ENCODE measurements around the gene EIF2B4. TPM values are rescaled to one million over a fixed set of nuclear protein-coding genes. Genes with fewer than 3 reads are reported as not detected.

Gene EIF2B4
- total and polyA plus RNA-seq, 2 of the 13 experiments (the other 11 are each of a cell fraction or from before 2014, with no cell fraction given), result 91.5 to 96.4 TPM

GRCh38 chr2:27322766-27323595, 47.2 kb downstream of the EIF2B4 start, which contains the start of gene MPV17:
MPV17 (minus strand) TSS chr2:27323097; CDS start chr2:27322517, 580 bp downstream.
- intact Hi-C loops (cut with micrococcal nuclease; ENCODE audit: unreplicated experiment), result no loop called here
- peak within 1 kb of the TSS; percentile 95 for H3K4me2 ChIP-seq (ENCODE audit: low read depth, low read length)
- H3K27ac ChIP-seq (ENCODE audit: extremely low read length, insufficient read depth, low read length), result peak within 1 kb of the TSS; percentile 91
- CTCF ChIA-PET (ENCODE audit: low intra/inter-chr PET ratio, low total read pairs), result no interaction called here
- H3K36me3 ChIP-seq (replicated peaks in 1 of 2; ENCODE audit: control insufficient read depth in 1 of 2, insufficient read depth in 2 of 2, low read length in 2 of 2), result peaks cover 7 to 22% of the 10 kb centered on the region in 2 experiments
- peak; percentile 82 for FAIRE-seq
- H3K9ac ChIP-seq (ENCODE audit: insufficient read depth, low read depth, low read length), result peak within 1 kb of the TSS; percentile 99
- H3K27me3 ChIP-seq (ENCODE audit: control insufficient read depth in 1 of 2, insufficient read depth in 2 of 2, low read length in 2 of 2), result peaks cover 0 to 4% of the 10 kb centered on the region in 2 experiments; a peak in 1 of 5 replicates
- peaks cover 25% of the 10 kb centered on the region for H3K79me2 ChIP-seq (ENCODE audit: insufficient read depth, low read length)
- H3K4me1 ChIP-seq (ENCODE audit: insufficient read depth, low read length), result peaks cover 33% of the 10 kb centered on the region
- H2AFZ ChIP-seq (ENCODE audit: low read length), result no peak within 1 kb of the TSS
- BruUV-seq (replicated peaks), result TSS peak; percentile 96
- in situ Hi-C loops (cut with HindIII; ENCODE audit: extremely low pct_ligation_motif_present, low pct_unique_long_range_greater_than_20kb), result loop anchor here (5.0 kb wide), 1 partner anchor 49 kb away; the partner anchor contains the start of genes EIF2B4 and SNX17
- WGBS (ENCODE audit: low lambda C conversion rate), result 1% methylated on average over 39 of the region's 39 CpGs
- H3K4me3 ChIP-seq (replicated peaks in 1 of 3; ENCODE audit: insufficient read depth in 1 of 3, low read depth in 2 of 3, low read length in 3 of 3), result peak within 1 kb of the TSS; percentile 82 to 86 (median 83)
- H3K9me3 ChIP-seq (ENCODE audit: low read length), result no peaks in the 10 kb centered on the region
- POLR2A ChIA-PET, result interaction anchor here (0.8 to 5.0 kb wide), 18 partner anchors 9 to 229 kb away, joined by 3 to 73 read pairs (median 6); partner anchors contain the start of genes EIF2B4, GTF3C2, NRBP1 and PPM1G
- H4K20me1 ChIP-seq (ENCODE audit: insufficient read depth, low read length), result no peaks in the 10 kb centered on the region
- ATAC-seq, result peak; percentile 85
- DNase-seq (ENCODE audit: low spot score), result peak; percentile 96
- TF ChIP-seq SUZ12 (IDR thresholded peaks at IDR 0.05; ENCODE audit: low read depth, low read length), result no peak
- TF ChIP-seq MLX (CRISPR knock-in tag; IDR thresholded peaks at IDR 0.05), result peak; percentile 87; the same call in 1 of the 2 replicates
- peak; percentile 41 for TF ChIP-seq CCAR2 (optimal IDR thresholded peaks at IDR 0.05; ENCODE audit: low read depth, low read length)
- TF ChIP-seq MXD3 (CRISPR knock-in tag; IDR thresholded peaks at IDR 0.05), result peak; percentile 94
- TF ChIP-seq FOXK1 (CRISPR knock-in tag; IDR thresholded peaks at IDR 0.05; ENCODE audit: borderline replicate concordance, low read depth), result peak; percentile 69
- no peak; the same call in 1 of the 2 replicates for TF ChIP-seq CBX5 (CRISPR knock-in tag; IDR thresholded peaks at IDR 0.05; ENCODE audit: borderline replicate concordance)
- peak; percentile 55; the same call in 1 of the 2 replicates for TF ChIP-seq ZNF263 (CRISPR knock-in tag; IDR thresholded peaks at IDR 0.05)
- TF ChIP-seq ETV6 (CRISPR knock-in tag; conservative IDR thresholded peaks at IDR 0.05), result no peak; the same call in 1 of the 2 replicates
- peak; percentile 75 for TF ChIP-seq U2AF1 (optimal IDR thresholded peaks at IDR 0.05; ENCODE audit: low read depth, low read length)
- TF ChIP-seq, protein P1, sequence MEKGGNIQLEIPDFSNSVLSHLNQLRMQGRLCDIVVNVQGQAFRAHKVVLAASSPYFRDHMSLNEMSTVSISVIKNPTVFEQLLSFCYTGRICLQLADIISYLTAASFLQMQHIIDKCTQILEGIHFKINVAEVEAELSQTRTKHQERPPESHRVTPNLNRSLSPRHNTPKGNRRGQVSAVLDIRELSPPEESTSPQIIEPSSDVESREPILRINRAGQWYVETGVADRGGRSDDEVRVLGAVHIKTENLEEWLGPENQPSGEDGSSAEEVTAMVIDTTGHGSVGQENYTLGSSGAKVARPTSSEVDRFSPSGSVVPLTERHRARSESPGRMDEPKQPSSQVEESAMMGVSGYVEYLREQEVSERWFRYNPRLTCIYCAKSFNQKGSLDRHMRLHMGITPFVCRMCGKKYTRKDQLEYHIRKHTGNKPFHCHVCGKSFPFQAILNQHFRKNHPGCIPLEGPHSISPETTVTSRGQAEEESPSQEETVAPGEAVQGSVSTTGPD (CRISPR knock-in tag; IDR thresholded peaks at IDR 0.05), result 0 out of 2 replicates have a peak, but pooled peaks have one; percentile 30
- TF ChIP-seq ZNF552 (CRISPR knock-in tag; IDR thresholded peaks at IDR 0.05; ENCODE audit: borderline replicate concordance), result no peak; the same call in 1 of the 2 replicates
- TF ChIP-seq ZNF724P (CRISPR knock-in tag; IDR thresholded peaks at IDR 0.05; ENCODE audit: borderline replicate concordance), result no peak
- no peak for TF ChIP-seq HMGA1 (CRISPR knock-in tag; conservative IDR thresholded peaks at IDR 0.05)
- TF ChIP-seq ZKSCAN8 (CRISPR knock-in tag; IDR thresholded peaks at IDR 0.05; ENCODE audit: borderline replicate concordance), result peak; percentile 65
- TF ChIP-seq HNF1A (IDR thresholded peaks at IDR 0.05; ENCODE audit: low read depth), result no peak
- no peak for TF ChIP-seq HNF1A (CRISPR knock-in tag; IDR thresholded peaks at IDR 0.05; ENCODE audit: borderline replicate concordance)
- TF ChIP-seq ZNF430 (CRISPR knock-in tag; IDR thresholded peaks at IDR 0.05), result peak; percentile 84; the same call in 1 of the 2 replicates
